BJ (cell line): ENCODE data around the gene DCLK1. TPM values are rescaled to one million over a fixed set of nuclear protein-coding genes. Genes with fewer than 3 reads are reported as not detected.
A peak's percentile ranks its signal among the peaks of the same experiment; 100 is the strongest.

Source experiments
- CTCF ChIA-PET: fragments of 350-600 bp; formaldehyde crosslinking; extraction: SDS; loops from one replicate; lab custom pipeline; 2021; ENCODE audit warnings: antibody characterized with exemption, inconsistent platforms; lab: Yijun Ruan, JAX
- POLR2A ChIA-PET: fragments of 300-600 bp; sonication (Branson Sonifier 250); formaldehyde crosslinking; extraction: SDS; loops from one replicate; lab custom pipeline; 2021; ENCODE audit warnings: antibody characterized with exemption; lab: Charles Lee
- DNase-seq: peaks from one replicate; pipeline ENCODE4 v3.0.0-alpha.2; 2011; ENCODE audit warnings: low read depth
- H3K27me3 ChIP-seq: 2 replicates; pipeline ENCODE4 v1.6.0; 2011; ENCODE audit warnings: low read length; ENCODE audit not compliant: control insufficient read depth, insufficient read depth
- H3K36me3 ChIP-seq: 2 replicates; pipeline ENCODE4 v1.5.1; 2011; ENCODE audit warnings: low read length; ENCODE audit not compliant: control insufficient read depth, insufficient read depth
- H3K4me3 ChIP-seq: 2 replicates; pipeline ENCODE4 v1.5.1; 2011; ENCODE audit warnings: low read depth, mild to moderate bottlenecking, control low read depth, low read length
- polyA plus RNA-seq: library from polyadenylated mRNA; depleted of rRNA; stranded (reverse); fragments of >200 nt; gene quantifications from 2 replicates; pipeline ENCODE4 v1.2.3, GENCODE V29; 2011
- TF ChIP-seq, protein P1 (sequence below): IDR thresholded peaks from 2 replicates; pipeline ENCODE4 v1.5.1; 2011; ENCODE audit warnings: low read depth, mild to moderate bottlenecking, control low read depth, inconsistent platforms, low read length, moderate library complexity; ENCODE audit not compliant: insufficient read depth

The DCLK1 gene
- polyA plus RNA-seq, 1 experiment = 1.1 TPM

GRCh38 chr13:35782793-35783192, 348.4 kb downstream of the DCLK1 start:
- POLR2A ChIA-PET = no interaction called here
- H3K36me3 ChIP-seq = no peaks in the 10 kb centered on the region
- no peaks in the 10 kb centered on the region for H3K27me3 ChIP-seq
- DNase-seq = no peak
- CTCF ChIA-PET = no interaction called here
- H3K4me3 ChIP-seq = no peak overlapping the region
- TF ChIP-seq, protein P1, sequence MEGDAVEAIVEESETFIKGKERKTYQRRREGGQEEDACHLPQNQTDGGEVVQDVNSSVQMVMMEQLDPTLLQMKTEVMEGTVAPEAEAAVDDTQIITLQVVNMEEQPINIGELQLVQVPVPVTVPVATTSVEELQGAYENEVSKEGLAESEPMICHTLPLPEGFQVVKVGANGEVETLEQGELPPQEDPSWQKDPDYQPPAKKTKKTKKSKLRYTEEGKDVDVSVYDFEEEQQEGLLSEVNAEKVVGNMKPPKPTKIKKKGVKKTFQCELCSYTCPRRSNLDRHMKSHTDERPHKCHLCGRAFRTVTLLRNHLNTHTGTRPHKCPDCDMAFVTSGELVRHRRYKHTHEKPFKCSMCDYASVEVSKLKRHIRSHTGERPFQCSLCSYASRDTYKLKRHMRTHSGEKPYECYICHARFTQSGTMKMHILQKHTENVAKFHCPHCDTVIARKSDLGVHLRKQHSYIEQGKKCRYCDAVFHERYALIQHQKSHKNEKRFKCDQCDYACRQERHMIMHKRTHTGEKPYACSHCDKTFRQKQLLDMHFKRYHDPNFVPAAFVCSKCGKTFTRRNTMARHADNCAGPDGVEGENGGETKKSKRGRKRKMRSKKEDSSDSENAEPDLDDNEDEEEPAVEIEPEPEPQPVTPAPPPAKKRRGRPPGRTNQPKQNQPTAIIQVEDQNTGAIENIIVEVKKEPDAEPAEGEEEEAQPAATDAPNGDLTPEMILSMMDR = no peak

DNA sequence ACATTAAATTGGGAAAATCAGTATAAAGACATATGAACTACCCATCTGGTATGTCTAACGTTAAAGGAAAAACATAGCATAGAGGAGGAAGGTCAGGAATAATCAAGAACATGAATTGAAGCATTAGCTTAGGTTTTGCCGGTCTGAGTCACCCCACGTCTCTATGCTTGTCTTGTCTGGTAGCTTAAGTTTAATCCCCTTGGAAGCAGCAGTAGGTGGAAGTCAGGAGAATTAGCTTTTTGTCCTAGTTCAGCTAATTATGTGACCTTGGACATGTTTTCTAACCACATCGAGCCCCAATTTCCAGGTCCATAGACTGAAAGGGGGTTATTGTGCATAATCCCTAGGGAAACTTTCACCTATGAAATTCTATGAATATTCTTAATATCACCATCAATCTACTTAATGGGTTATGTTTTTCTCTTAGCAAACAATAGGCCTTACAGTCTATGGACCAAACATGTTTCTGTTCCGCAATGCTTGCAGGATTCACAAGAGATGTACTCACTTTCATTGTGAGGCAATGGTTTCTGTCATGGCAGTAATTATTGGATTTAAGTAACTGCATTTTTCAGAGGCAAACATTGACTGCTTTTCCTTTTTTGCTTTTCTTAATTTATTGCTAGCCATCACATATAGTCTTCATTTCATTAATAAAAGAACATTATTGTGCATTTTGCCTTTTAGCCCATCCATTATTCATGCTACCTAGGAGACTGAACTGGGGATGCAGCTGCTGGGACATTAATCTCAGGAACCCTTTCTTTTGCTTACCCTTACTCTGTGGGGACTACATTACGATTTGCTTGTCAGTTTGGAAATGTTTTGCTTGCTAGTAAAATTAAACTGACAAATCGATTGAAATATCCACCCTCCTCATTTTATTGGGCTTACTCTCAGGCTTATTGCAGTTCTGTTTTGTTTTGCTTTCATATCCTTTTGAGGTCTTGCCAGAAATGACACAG, 349.9 kb downstream of the DCLK1 start:
- no peak overlapping the region for H3K4me3 ChIP-seq
- no peak for DNase-seq
- ChIA-PET CTCF (interaction anchor here (0.6 to 1.3 kb wide), 5 partner anchors 8 to 16 kb away, joined by 3 to 6 read pairs (median 3); no protein-coding TSS in a partner anchor), POLR2A (no interaction called here)
- H3K36me3 ChIP-seq = no peaks in the 10 kb centered on the region
- TF ChIP-seq, protein P1 = no peak
- no peaks in the 10 kb centered on the region for H3K27me3 ChIP-seq

DNA sequence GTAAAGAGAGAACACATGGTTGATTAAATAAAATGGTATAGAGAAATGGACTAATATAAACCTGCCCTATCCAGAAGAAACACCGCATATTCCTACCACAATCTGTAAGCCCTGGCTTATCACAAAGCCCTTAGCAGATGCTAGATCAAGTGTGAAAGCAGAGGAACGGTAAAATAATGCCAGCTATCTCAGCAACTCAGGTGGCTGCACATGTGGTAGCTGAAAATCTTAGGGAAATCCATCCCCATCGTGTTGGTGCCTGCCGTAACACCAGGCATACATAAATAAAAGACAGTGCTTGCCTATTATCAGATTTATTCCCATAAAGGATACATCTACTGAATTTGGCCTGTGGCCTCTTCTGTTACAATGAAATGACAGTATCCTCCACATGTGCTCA, 350.6 kb downstream of the DCLK1 start:
- Histone ChIP-seq H3K36me3 (no peaks in the 10 kb centered on the region), H3K27me3 (no peaks in the 10 kb centered on the region), H3K4me3 (no peak overlapping the region)
- no peak for DNase-seq
- POLR2A ChIA-PET = no interaction called here
- TF ChIP-seq, protein P1 = no peak
- CTCF ChIA-PET = interaction anchor here (0.9 to 1.3 kb wide), 4 partner anchors 9 to 173 kb away, joined by 3 to 6 read pairs (median 4); no protein-coding TSS in a partner anchor

DNA sequence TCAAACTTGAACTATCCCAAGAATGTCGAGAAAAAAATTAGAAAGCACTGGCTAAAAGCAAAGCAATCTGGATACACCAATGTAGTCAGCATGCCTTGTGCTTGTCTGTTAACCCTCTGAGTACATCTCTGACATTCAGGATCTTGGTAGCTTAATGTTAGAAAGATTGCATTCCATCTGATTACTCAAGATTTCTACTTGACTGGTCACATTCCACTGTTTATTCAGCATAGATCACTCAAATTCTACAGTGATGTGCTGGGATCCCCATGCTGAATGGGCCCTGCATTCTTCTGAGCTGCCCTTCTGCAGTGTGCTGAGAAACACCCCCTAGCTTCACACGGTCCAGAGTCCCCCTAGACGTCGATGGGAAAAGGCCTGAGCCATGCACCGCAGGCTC, 359.3 kb downstream of the DCLK1 start:
- ChIA-PET CTCF (interaction anchor here (1.2 to 2.0 kb wide), 2 partner anchors 17 to 182 kb away, joined by 5 to 13 read pairs; no protein-coding TSS in a partner anchor), POLR2A (interaction anchor here (0.5 to 0.7 kb wide), 4 partner anchors 13 to 296 kb away, joined by 3 to 4 read pairs (median 3); partner anchors contain the start of gene MAB21L1)
- peak; percentile 88 for DNase-seq
- no peak overlapping the region for H3K4me3 ChIP-seq
- no peaks in the 10 kb centered on the region for H3K27me3 ChIP-seq
- H3K36me3 ChIP-seq = no peaks in the 10 kb centered on the region
- TF ChIP-seq, protein P1 = no peak

DNA sequence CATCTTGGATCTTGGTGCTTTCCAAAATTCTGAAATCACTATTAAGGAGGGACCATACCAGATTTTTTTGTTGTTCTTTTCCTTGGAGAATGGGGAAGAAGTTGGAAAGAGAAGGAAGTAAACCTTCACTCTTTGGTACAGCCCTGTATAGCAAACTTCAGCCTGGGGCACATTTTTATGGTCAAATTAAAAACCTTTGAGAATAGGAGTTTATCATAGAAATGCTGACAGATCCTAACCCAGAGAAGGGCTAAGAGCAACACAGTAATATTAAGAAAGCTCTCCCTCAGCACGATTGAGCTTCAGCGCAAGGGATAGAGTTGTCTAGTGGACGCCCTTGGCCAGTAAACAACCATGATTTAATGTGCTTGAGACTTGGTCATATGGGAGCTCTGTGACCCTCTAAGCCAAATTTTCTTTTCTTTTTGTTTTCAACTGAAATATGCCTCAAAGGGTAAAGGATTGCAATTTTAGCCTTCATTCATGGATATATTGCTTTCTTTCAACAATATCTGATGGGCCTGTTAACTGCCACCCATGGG, 360.4 kb downstream of the DCLK1 start:
- POLR2A ChIA-PET = interaction anchor here (0.9 kb wide), 1 partner anchor 294 kb away, joined by 3 read pairs; the partner anchor contains the start of gene MAB21L1
- CTCF ChIA-PET = interaction anchor here (0.9 to 2.0 kb wide), 2 partner anchors 19 to 47 kb away, joined by 4 to 13 read pairs; no protein-coding TSS in a partner anchor
- TF ChIP-seq, protein P1 = no peak
- no peak overlapping the region for H3K4me3 ChIP-seq
- no peaks in the 10 kb centered on the region for H3K27me3 ChIP-seq
- no peak for DNase-seq
- H3K36me3 ChIP-seq = no peaks in the 10 kb centered on the region
